Activated CD8-positive, alpha-beta memory T cell treated with anti-CD3 and anti-CD28 coated beads for 1 hour (primary cell): ENCODE results near the gene SNX1.
"Not testable (repeated sequence)": the region's sequence is repeated elsewhere in the genome, so short reads cannot be mapped to it uniquely, and the experiment has no call there.

Experiments
- DNase-seq, 2 donors: peaks; one replicate each; pipeline ENCODE4 v3.0.0-alpha.2; 2020; ENCODE audit warnings: low read depth in 1 of 2; ENCODE audit errors: extremely low read depth in 1 of 2

SNX1 gene

GRCh38 chr15:64072812-64073211, 23.0 kb upstream of the SNX1 start:
- DNase-seq: no peak

- DNase-seq: not testable (repeated sequence)
Observed at GRCh38 chr15:64073496-64073895, 22.3 kb upstream of the SNX1 start.

GRCh38 chr15:64082757-64083156, 13.0 kb upstream of the SNX1 start:
- DNase-seq: no peak

- no peak for DNase-seq
Observed at GRCh38 chr15:64089543-64090280, 6.1 kb upstream of the SNX1 start.

GRCh38 chr15:64090527-64090926, 5.3 kb upstream of the SNX1 start:
- DNase-seq: no peak

- DNase-seq: no peak
Observed at GRCh38 chr15:64092075-64092820, 3.5 kb upstream of the SNX1 start.

- DNase-seq: no peak
Observed at GRCh38 chr15:64092864-64093626, 2.7 kb upstream of the SNX1 start.

- DNase-seq: peak; percentile 74 to 77
Observed at GRCh38 chr15:64093627-64094417, 2.0 kb upstream of the SNX1 start, which contains the start of gene CIAO2A. TSS of gene CIAO2A (minus strand) at chr15:64093838. CDS start at chr15:64093768, 70 bp downstream.

GRCh38 chr15:64095431-64095794, 369 bp upstream of the SNX1 start:
- DNase-seq: no peak

- no peak for DNase-seq
Observed at GRCh38 chr15:64096668-64097384, 1.0 kb downstream of the SNX1 start.

- DNase-seq: no peak
Observed at GRCh38 chr15:64099379-64099778, 3.6 kb downstream of the SNX1 start.

GRCh38 chr15:64100958-64101357, 5.2 kb downstream of the SNX1 start:
- no peak for DNase-seq

GRCh38 chr15:64102497-64102896, 6.7 kb downstream of the SNX1 start:
- DNase-seq: no peak

- DNase-seq: no peak
Observed at GRCh38 chr15:64105113-64105704, 9.4 kb downstream of the SNX1 start.

GRCh38 chr15:64107337-64107736, 11.6 kb downstream of the SNX1 start:
- DNase-seq: no peak

GRCh38 chr15:64110108-64110701, 14.4 kb downstream of the SNX1 start:
- not testable (repeated sequence) for DNase-seq

- DNase-seq: no peak
Observed at GRCh38 chr15:64110950-64111678, 15.3 kb downstream of the SNX1 start.

GRCh38 chr15:64111679-64112050, 15.9 kb downstream of the SNX1 start:
- no peak for DNase-seq
